ENCODE measurements around the gene POFUT2. TPM values are rescaled to one million over a fixed set of nuclear protein-coding genes. Genes with fewer than 3 reads are reported as not detected.

POFUT2 gene
- total RNA-seq, 2 experiments from 2014 or later: 14.3 TPM

GRCh38 chr21:45280969-45281368 lies 6.7 kb downstream of the POFUT2 start:
- peaks cover 8% of the 10 kb centered on the region for H3K4me1 Mint-ChIP-seq (ENCODE audit: low read depth)
- H3K36me3 Mint-ChIP-seq: peaks cover 26% of the 10 kb centered on the region
- no peak for DNase-seq
- POLR2A ChIA-PET: no interaction called here
- no peaks in the 10 kb centered on the region for H3K27me3 Mint-ChIP-seq
- no peaks in the 10 kb centered on the region for H3K9me3 Mint-ChIP-seq
- intact Hi-C loops (cut with micrococcal nuclease): no loop called here
- no peak overlapping the region for H3K27ac Mint-ChIP-seq
- CTCF ChIA-PET: interaction anchor here (0.8 kb wide), 1 partner anchor 11 kb away, joined by 4 read pairs; no protein-coding TSS in a partner anchor
- no peak overlapping the region for H3K4me3 Mint-ChIP-seq

DNA sequence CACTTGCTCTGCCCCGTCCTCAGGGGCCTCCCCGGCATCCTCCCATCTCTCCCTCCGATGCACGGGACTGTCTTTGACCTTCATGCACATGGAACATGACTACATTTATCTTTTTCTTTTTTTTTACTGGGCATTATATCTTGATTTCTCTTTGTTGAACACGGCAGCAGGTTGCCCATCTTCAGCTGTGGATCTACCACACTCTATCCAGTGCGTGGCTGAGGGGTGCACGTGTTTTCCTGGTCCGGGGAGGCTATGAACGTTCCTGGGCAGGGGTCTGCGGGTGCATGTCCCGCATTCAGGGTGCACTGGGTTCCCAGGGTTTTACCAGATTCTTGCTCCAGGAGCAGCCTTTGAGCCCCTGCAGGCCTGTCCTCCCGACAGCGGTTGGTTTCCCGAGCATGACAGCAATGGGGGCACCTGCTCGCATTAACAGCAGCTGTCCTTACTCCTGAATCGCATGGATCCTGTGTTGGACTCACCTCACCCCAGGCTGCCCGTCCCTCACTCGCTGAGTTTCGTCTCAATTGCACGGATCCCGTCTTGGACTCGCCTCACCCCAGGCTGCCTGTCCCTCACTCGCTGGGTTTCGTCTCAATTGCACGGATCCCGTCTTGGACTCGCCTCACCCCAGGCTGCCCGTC lies 7.4 kb downstream of the POFUT2 start:
- CTCF ChIA-PET: no interaction called here
- Mint-ChIP-seq H3K27me3 (no peaks in the 10 kb centered on the region), H3K36me3 (peaks cover 22% of the 10 kb centered on the region), H3K27ac (no peak overlapping the region), H3K9me3 (no peaks in the 10 kb centered on the region), H3K4me1 (ENCODE audit: low read depth) (peaks cover 4% of the 10 kb centered on the region), H3K4me3 (no peak overlapping the region)
- intact Hi-C loops (cut with micrococcal nuclease): no loop called here
- POLR2A ChIA-PET: no interaction called here
- no peak for DNase-seq

GRCh38 chr21:45279446-45280177 lies 8.1 kb downstream of the POFUT2 start:
- no peaks in the 10 kb centered on the region for H3K27me3 Mint-ChIP-seq
- intact Hi-C loops (cut with micrococcal nuclease): no loop called here
- H3K27ac Mint-ChIP-seq: no peak overlapping the region
- CTCF ChIA-PET: no interaction called here
- no peak overlapping the region for H3K4me3 Mint-ChIP-seq
- no peaks in the 10 kb centered on the region for H3K4me1 Mint-ChIP-seq (ENCODE audit: low read depth)
- H3K36me3 Mint-ChIP-seq: peaks cover 16% of the 10 kb centered on the region
- H3K9me3 Mint-ChIP-seq: no peaks in the 10 kb centered on the region
- POLR2A ChIA-PET: no interaction called here
- peak; percentile 4 for DNase-seq

- Mint-ChIP-seq H3K4me1 (ENCODE audit: low read depth) (no peaks in the 10 kb centered on the region), H3K9me3 (no peaks in the 10 kb centered on the region), H3K4me3 (no peak overlapping the region), H3K27me3 (no peaks in the 10 kb centered on the region), H3K27ac (no peak overlapping the region), H3K36me3 (peaks cover 14% of the 10 kb centered on the region)
- ChIA-PET CTCF (interaction anchor here (0.8 kb wide), 1 partner anchor 138 kb away, joined by 3 read pairs; no protein-coding TSS in a partner anchor), POLR2A (no interaction called here)
- peak; percentile 2 for DNase-seq
- intact Hi-C loops (cut with micrococcal nuclease): no loop called here
Measured at GRCh38 chr21:45278156-45278911, 9.4 kb downstream of the POFUT2 start.

- no peak overlapping the region for H3K27ac Mint-ChIP-seq
- peaks cover 14% of the 10 kb centered on the region for H3K36me3 Mint-ChIP-seq
- no peak overlapping the region for H3K4me3 Mint-ChIP-seq
- H3K27me3 Mint-ChIP-seq: no peaks in the 10 kb centered on the region
- no peaks in the 10 kb centered on the region for H3K9me3 Mint-ChIP-seq
- ChIA-PET POLR2A (no interaction called here), CTCF (no interaction called here)
- peak; percentile 5 for DNase-seq
- intact Hi-C loops (cut with micrococcal nuclease): no loop called here
- no peaks in the 10 kb centered on the region for H3K4me1 Mint-ChIP-seq (ENCODE audit: low read depth)
Measured at GRCh38 chr21:45277101-45278045, 10.3 kb downstream of the POFUT2 start.

GRCh38 chr21:45276596-45276995 lies 11.1 kb downstream of the POFUT2 start:
- Mint-ChIP-seq H3K4me1 (ENCODE audit: low read depth) (no peaks in the 10 kb centered on the region), H3K36me3 (peaks cover 14% of the 10 kb centered on the region), H3K9me3 (no peaks in the 10 kb centered on the region), H3K27ac (no peak overlapping the region), H3K4me3 (no peak overlapping the region), H3K27me3 (no peaks in the 10 kb centered on the region)
- DNase-seq: peak; percentile 5
- POLR2A ChIA-PET: no interaction called here
- CTCF ChIA-PET: no interaction called here
- intact Hi-C loops (cut with micrococcal nuclease): no loop called here

- peak; percentile 21 for DNase-seq
- no peaks in the 10 kb centered on the region for H3K27me3 Mint-ChIP-seq
- H3K9me3 Mint-ChIP-seq: no peaks in the 10 kb centered on the region
- no peak overlapping the region for H3K27ac Mint-ChIP-seq
- intact Hi-C loops (cut with micrococcal nuclease): no loop called here
- peaks cover 20% of the 10 kb centered on the region for H3K36me3 Mint-ChIP-seq
- ChIA-PET POLR2A (no interaction called here), CTCF (interaction anchor here (0.6 to 1.6 kb wide), 4 partner anchors 16 to 134 kb away, joined by 3 to 8 read pairs (median 3); no protein-coding TSS in a partner anchor)
- H3K4me3 Mint-ChIP-seq: no peak overlapping the region
- peaks cover 18% of the 10 kb centered on the region for H3K4me1 Mint-ChIP-seq (ENCODE audit: low read depth)
Measured at GRCh38 chr21:45270306-45270821, 17.3 kb downstream of the POFUT2 start.

- Mint-ChIP-seq H3K36me3 (peaks cover 21% of the 10 kb centered on the region), H3K27me3 (no peaks in the 10 kb centered on the region), H3K9me3 (no peaks in the 10 kb centered on the region), H3K4me1 (ENCODE audit: low read depth) (peaks cover 18% of the 10 kb centered on the region), H3K4me3 (no peak overlapping the region), H3K27ac (no peak overlapping the region)
- ChIA-PET CTCF (interaction anchor here (0.6 to 1.5 kb wide), 3 partner anchors 132 to 683 kb away, joined by 3 to 8 read pairs (median 3); no protein-coding TSS in a partner anchor), POLR2A (no interaction called here)
- intact Hi-C loops (cut with micrococcal nuclease): no loop called here
- peak; percentile 7 for DNase-seq
Measured at GRCh38 chr21:45269861-45270260, 17.8 kb downstream of the POFUT2 start.

DNA sequence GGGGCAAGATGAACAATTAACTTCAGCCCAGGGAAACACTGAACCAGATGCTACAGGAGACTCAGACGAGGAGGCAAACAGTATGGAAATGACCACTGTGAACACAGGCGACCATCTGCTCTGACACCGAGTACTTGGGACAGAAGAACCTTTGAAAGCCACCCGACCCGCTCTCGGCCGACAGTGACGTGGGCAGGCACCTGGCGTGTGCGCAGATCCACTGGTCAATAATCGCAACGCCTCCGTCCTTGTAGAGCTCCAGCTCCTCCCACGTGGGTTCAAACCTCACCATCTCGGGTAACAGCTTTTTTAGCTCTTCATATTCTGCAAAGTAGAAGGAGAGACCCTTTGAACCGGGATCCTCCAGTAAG lies 20.3 kb downstream of the POFUT2 start:
- Mint-ChIP-seq H3K4me1 (ENCODE audit: low read depth) (peaks cover 18% of the 10 kb centered on the region), H3K27ac (no peak overlapping the region), H3K27me3 (no peaks in the 10 kb centered on the region), H3K9me3 (no peaks in the 10 kb centered on the region), H3K4me3 (no peak overlapping the region), H3K36me3 (peaks cover 25% of the 10 kb centered on the region)
- intact Hi-C loops (cut with micrococcal nuclease): no loop called here
- ChIA-PET POLR2A (no interaction called here), CTCF (interaction anchor here (1.0 kb wide), 1 partner anchor 131 kb away, joined by 3 read pairs; no protein-coding TSS in a partner anchor)
- peak; percentile 6 for DNase-seq

DNA sequence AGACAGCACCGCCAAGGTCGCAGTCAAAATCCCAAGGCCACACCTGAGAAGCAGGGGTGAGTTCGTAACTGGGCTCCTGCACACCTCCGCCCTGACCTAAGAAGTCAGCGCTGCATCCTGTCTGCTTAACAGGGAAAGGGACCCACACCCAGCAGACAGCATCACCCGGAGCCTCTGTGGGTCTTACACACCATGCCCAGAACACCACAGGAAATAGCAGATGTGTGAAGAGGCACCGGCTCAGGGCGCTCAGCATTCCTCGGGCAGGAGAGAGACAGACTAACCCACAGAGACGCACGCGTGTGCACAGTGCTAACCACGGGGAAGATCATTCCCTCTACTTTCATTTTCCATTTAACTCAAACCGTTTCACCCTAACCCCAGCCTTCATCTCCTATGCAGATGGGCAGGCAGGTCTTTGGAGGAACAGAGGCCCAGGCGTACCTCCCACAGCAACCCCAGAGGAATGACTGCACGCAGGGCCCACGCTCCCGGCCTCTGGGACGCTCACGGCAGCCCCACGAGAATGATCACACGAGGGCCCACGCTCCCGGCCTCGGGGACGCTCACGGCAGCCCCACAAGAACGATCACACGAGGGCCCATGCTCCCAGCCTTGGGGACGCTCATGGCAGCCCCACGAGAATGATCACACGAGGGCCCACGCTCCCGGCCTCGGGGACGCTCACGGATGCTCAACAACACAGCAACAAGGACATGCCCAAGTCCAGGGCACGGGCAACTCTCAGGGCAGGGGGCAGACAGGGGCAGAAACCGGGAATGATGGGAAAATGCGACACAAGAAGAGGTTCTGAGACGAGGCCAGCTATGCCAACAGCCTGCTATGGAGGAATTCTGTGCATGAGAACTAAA lies 20.9 kb downstream of the POFUT2 start:
- Mint-ChIP-seq H3K27me3 (no peaks in the 10 kb centered on the region), H3K36me3 (peaks cover 25% of the 10 kb centered on the region), H3K4me1 (ENCODE audit: low read depth) (peaks cover 18% of the 10 kb centered on the region), H3K27ac (peak overlapping the region; percentile 52), H3K9me3 (no peaks in the 10 kb centered on the region), H3K4me3 (no peak overlapping the region)
- ChIA-PET CTCF (interaction anchor here (1.0 kb wide), 1 partner anchor 130 kb away, joined by 3 read pairs; no protein-coding TSS in a partner anchor), POLR2A (no interaction called here)
- intact Hi-C loops (cut with micrococcal nuclease): no loop called here
- DNase-seq: peak; percentile 57

All from activated CD4-positive, alpha-beta memory T cell treated with anti-CD3 and anti-CD28 coated beads for 36 hours (primary cell).